NB4 (cell line): ENCODE measurements around the gene ZFP3.

Experiments
- CTCF ChIP-seq: IDR thresholded peaks from one replicate; pipeline ENCODE4 v1.5.1; 2012; ENCODE audit warnings: low read depth, low read length
- MYC ChIP-seq: IDR thresholded peaks from 2 replicates; pipeline ENCODE4 v1.6.1; 2011; ENCODE audit warnings: low read depth, low read length
- POLR2A ChIP-seq: IDR thresholded peaks from 2 replicates; pipeline ENCODE4 v1.6.1; 2011; ENCODE audit warnings: mild to moderate bottlenecking; ENCODE audit not compliant: insufficient read length; ENCODE audit errors: extremely low read depth

- TF ChIP-seq POLR2A: no peak
- no peak for TF ChIP-seq CTCF
- no peak for TF ChIP-seq MYC
Observed at GRCh38 chr17:5133311-5133710, 55.0 kb downstream of the ZFP3 start.
